Endothelial cell of hepatic sinusoid (primary cell): ENCODE measurements around the gene USP1.

Experiments used
- in situ Hi-C: cut with HindIII; loops from 2 replicates; pipeline ENCODE4 v1.10.0; 2017; ENCODE audit warnings: low sequenced_read_pairs

Gene USP1, protein sequence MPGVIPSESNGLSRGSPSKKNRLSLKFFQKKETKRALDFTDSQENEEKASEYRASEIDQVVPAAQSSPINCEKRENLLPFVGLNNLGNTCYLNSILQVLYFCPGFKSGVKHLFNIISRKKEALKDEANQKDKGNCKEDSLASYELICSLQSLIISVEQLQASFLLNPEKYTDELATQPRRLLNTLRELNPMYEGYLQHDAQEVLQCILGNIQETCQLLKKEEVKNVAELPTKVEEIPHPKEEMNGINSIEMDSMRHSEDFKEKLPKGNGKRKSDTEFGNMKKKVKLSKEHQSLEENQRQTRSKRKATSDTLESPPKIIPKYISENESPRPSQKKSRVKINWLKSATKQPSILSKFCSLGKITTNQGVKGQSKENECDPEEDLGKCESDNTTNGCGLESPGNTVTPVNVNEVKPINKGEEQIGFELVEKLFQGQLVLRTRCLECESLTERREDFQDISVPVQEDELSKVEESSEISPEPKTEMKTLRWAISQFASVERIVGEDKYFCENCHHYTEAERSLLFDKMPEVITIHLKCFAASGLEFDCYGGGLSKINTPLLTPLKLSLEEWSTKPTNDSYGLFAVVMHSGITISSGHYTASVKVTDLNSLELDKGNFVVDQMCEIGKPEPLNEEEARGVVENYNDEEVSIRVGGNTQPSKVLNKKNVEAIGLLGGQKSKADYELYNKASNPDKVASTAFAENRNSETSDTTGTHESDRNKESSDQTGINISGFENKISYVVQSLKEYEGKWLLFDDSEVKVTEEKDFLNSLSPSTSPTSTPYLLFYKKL

DNA sequence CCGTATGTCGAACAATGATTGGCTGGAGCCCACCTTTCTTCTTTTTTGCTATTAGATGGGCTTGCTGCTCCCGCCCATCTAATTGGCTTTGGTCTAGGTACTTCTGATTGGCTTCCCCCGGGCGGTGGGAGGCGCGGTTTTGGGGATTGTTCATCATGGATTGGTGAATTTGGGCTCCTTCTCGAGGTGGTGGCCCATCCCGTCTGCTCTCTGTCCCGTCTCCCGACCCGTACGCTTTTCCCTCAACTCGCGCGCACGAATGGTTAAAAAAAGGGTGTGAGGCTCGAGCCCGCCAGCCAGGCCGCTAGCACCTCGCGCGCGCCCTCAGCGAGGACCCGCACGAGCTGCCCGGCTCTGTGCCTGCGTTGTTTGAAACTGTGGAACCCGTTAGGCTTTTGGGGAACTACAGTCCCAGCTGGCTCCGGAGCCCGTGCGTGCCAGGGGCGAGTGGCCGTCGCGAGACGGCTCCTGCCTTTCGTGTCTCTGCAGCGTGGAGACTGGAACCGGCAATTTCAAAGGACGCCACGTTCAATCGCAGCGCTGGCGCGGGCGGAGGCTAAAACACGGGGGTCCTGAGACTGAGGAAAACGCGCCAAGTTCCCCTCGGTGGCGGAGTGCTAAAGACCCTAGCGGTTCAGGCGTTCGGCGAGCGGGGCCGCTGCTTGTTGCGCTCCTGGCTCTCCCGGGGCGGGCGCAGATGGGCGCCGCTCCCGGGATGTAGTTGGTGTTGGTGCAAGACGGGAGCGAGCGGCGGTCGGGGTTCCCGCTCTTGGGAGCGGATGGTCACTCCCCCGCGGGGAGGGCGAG is at the start of gene USP1:
Gene USP1 (plus strand): TSS at position 584 of the 807 bp plus-strand sequence. CDS start 2,819 bp downstream, outside the sequence.
- in situ Hi-C loops, result no loop called here

GRCh38 chr1:62389531-62389930 is 47.3 kb upstream of the USP1 start:
- in situ Hi-C loops, result no loop called here

GRCh38 chr1:62390071-62390470 is 46.8 kb upstream of the USP1 start:
- in situ Hi-C loops, result no loop called here

DNA sequence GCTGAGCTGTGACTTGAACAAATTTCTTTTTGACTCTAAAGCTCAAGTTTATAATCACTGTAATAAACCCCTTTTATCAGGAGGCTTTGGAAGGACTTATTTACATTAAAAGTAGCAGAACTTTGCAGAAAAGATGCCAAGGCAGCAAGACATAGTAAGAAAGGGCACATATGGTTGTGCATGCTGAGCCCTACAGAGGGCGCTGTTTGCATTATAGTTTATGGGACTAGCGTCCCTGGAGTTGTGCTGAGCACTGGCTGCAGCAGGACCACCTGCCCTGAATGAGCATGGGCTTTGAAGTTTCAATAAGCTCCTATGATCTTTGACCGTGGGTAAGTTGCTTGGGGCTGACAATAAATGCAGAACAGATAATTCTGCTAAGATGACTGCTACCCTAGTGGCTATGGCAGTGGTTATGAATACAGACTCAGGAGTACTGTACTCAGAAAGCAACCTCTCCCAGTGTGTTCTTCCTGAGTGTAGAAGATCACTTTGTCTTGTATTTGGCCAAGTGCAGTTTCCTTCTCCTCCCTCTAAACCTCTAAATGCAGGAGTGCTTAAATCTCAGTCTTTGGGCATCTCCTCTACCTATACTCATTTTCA is 45.4 kb upstream of the USP1 start:
- in situ Hi-C loops, result no loop called here

DNA sequence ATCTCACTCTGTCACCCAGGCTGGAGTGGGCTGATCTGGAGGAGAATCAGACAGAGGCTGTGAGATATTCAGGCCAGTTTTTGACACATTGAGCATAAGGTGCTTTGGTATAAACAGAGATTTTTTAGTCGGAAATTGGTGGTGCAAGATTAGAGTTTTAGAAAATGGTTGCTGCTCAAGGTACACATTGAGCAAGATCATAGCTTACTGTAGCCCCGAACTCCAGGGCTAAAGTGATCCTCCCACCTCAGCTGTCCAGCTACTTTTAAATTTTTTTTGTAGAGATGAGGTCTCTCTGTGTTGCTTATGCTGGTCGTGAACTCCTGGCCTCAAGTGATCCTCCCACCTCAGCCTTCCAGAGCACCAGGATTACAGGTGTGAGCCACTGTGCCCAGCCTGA is 43.9 kb upstream of the USP1 start:
- in situ Hi-C loops, result no loop called here

DNA sequence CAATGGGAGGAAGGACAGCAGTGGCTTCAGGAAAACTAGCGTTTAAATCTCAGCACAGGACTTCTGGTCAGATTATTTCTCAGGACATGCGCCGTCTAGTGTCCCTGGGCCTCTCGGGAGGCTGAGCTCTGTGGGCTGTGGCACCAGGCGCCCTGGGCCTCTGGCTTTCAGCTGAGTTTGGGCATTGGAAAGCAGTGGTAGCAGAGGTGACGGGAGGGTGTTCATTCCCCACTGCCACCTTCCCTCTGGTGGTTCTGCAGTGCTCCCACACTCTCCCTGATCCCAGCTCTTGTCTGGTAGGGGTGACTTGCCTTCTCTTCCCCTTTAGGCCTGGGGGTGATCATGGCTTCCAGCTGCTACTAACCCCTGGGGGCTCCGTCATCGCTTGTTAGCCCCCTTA is 42.2 kb upstream of the USP1 start:
- in situ Hi-C loops, result no loop called here

DNA sequence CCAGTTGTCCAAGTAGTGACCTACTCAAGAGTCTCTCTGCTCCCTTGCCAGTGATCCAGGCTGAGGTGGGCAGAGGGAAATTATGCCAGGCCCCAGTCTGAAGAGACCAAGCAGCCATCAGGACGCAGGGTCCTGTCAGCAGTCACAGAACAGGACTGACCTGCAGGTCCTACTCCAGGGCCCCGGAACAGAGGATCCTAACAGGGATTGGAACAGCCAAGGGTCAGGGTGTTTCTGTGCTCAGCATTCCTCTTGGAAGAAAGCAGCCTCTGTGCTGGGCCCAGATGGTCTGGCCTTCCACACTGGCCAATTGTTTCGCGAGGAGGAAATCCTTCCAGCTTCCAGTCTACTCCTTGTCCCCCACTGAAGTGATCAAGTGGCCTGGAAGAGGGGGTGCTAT is 41.6 kb upstream of the USP1 start:
- in situ Hi-C loops, result no loop called here

DNA sequence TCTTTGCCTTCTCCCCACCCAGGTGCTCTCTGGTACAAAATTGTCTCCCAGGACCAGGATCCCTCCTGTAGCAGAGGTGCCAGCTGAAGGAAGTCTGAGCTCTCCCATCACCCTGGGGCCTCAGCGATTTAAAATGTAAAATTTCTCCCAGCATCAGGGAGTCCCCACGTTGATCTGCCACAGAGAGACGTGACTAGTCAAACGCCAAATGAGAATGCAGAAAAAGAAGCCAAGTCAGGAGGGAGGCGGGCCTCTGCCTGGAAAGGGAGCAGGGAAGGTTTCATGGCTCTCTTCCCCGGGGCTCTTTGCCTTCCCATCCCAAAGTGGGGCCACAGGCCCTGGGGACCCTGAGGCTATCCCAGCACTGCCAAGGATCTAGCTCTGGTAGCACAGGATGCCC is 40.0 kb upstream of the USP1 start:
- in situ Hi-C loops, result no loop called here

DNA sequence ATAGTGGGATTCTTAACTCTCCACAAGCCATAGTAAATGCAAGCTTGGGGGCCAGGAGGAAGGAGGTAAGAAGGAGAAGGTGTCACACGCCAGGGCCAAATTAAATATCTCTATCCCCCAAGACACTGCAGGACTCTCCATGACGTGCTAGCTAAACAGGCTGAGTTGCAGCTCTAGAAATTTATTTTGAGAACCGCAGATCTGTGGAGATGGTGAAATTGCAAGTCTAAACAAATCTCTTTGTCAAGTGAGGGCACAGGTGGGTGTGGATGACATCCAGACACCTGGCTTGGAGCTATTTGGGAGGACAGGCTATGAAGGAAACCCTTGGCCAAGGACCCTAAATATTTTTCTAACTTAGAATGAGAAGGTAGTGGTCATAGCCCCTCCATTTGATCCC is 39.5 kb upstream of the USP1 start:
- in situ Hi-C loops, result no loop called here

DNA sequence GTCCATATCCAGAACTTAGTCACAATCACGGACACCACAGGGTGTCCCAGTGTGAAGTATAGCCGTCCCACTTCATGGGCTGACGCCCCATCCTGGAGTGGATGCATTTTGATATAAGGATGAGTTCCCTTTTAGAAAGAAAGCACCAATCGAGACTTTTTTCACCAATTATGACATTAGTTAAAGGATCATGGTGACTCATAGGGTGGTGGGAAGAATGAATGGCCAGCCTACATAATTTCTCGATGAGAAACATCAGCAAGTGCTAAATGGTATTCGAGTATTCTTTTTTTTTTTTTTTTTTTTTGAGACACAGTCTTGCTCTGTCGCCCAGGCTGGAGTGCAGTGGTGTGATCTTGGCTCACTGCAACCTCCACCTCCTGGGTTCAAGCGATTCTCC is 38.5 kb upstream of the USP1 start:
- in situ Hi-C loops, result no loop called here

GRCh38 chr1:62401034-62401760 is 35.7 kb upstream of the USP1 start:
- in situ Hi-C loops, result no loop called here

DNA sequence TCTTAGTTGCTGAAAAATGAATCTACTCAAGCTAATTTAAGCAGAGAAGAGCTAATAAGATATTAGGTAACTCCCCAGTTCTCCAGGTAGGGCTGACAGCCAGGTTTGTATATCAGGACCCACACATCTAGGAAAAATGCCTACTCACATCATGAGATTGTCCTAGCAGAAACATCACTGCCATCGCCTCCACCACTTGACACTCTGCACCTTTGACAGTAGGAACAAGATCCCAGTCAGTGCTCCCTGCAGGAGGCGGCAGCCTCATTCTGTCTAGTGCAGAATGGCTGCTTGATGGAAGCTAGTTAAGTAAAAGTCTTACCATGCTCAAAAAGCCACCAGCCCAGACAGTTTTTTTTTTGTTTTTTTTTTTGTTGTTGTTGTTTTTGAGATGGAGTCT is 31.6 kb upstream of the USP1 start:
- in situ Hi-C loops, result no loop called here

DNA sequence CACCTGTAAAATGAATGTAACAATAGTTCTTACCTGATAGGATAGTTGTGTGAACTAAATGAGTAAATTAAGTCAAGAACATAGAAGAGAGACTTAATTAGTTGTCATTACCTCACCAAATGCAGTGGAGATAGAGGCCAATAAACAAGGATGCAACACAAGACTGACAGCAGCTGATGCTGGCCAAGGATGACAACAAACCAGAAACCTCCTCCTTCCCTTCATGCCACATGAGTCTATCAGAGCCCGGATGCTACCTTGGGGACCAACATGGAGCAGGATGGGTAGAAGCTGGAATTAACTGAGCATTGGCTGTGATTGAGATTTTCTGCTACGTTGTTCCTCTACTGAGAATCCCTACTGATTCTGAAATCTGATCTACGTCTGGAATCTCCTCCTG is 30.3 kb upstream of the USP1 start:
- in situ Hi-C loops, result no loop called here

- in situ Hi-C loops, result no loop called here
Measured at GRCh38 chr1:62407398-62408009, 29.3 kb upstream of the USP1 start.

GRCh38 chr1:62415687-62416086 is 21.2 kb upstream of the USP1 start:
- in situ Hi-C loops, result no loop called here

- in situ Hi-C loops, result no loop called here
Measured at GRCh38 chr1:62417351-62417999, 19.4 kb upstream of the USP1 start.

- in situ Hi-C loops, result no loop called here
Measured at GRCh38 chr1:62420214-62420613, 16.6 kb upstream of the USP1 start.

- in situ Hi-C loops, result no loop called here
Measured at GRCh38 chr1:62423580-62424242, 13.1 kb upstream of the USP1 start.

GRCh38 chr1:62424411-62424810 is 12.4 kb upstream of the USP1 start:
- in situ Hi-C loops, result no loop called here
